GM21381 (cell line): ENCODE results near the gene SPTBN1.

Source experiments
- ATAC-seq: cut with Tn5 transposase; IDR thresholded peaks from one replicate; pipeline ENCODE4 v1.9.1; 2021; ENCODE audit warnings: mild to moderate bottlenecking, moderate library complexity; ENCODE audit not compliant: unreplicated experiment

SPTBN1 gene

GRCh38 chr2:54666634-54667265, 210.6 kb downstream of the SPTBN1 start:
- ATAC-seq, result no peak

GRCh38 chr2:54667266-54667639, 211.1 kb downstream of the SPTBN1 start:
- no peak for ATAC-seq

GRCh38 chr2:54667726-54668650, 211.9 kb downstream of the SPTBN1 start:
- no peak for ATAC-seq

DNA sequence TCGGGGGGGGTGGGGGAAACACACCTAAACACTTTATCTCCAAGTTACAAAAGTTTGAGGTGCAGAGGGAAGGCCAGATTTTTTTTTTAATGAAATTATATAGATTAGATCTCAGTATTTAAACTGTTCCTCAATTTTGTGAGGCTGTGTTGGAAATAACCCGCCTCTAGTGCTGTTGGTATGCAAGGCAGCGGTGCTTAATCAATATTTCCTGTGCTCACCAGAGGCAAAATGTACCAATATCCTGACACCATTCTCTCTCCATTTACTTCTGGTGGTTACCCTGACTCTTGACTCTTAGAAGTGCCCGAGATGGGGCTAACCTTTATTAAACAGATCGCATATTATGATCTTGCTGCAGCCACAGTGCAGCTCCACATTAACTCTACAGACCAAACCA, 212.6 kb downstream of the SPTBN1 start:
- ATAC-seq, result no peak

DNA sequence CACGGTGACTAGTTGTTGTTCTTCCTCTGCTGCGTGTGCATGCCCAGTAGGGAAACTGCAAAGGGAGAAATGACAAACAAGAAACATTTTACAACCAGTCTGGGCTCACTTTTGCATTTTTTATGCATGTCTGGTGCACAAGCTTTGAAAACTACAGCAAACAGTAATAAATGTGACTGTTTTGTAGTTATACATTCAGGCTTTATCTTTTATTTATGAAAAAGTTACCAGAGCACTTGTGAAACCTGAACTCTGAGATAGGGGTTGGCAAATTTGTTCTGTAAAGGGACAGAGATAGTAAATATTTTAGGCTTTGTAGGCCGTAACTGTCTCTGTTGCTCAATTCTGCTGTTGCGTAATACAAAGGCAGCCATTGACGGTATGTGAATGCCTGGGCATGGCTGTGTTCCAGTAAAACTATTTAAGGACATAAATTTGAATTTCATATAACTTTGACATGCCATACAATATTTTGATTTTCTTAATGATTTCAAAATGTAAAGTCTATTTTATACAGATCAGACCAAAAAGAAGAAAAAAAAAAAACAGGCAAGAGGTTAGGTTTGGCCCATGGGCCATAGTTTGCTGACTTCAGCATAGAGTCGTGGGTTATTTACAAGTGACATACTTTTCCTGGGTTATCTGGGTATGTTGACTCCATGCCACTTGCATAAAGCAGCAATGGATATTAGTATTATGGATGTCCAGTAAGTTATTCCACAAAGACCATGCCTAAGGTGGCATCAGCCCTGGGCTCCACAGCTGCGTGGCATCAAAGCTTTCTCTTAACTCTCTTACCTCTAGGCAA, 213.8 kb downstream of the SPTBN1 start:
- ATAC-seq, result no peak

GRCh38 chr2:54670485-54671009, 214.4 kb downstream of the SPTBN1 start:
- no peak for ATAC-seq

- ATAC-seq, result no peak
These were observed 214.9 kb downstream of the SPTBN1 start for GRCh38 chr2:54671010-54671409.

- no peak for ATAC-seq
These were observed 215.9 kb downstream of the SPTBN1 start for GRCh38 chr2:54671875-54672589.

DNA sequence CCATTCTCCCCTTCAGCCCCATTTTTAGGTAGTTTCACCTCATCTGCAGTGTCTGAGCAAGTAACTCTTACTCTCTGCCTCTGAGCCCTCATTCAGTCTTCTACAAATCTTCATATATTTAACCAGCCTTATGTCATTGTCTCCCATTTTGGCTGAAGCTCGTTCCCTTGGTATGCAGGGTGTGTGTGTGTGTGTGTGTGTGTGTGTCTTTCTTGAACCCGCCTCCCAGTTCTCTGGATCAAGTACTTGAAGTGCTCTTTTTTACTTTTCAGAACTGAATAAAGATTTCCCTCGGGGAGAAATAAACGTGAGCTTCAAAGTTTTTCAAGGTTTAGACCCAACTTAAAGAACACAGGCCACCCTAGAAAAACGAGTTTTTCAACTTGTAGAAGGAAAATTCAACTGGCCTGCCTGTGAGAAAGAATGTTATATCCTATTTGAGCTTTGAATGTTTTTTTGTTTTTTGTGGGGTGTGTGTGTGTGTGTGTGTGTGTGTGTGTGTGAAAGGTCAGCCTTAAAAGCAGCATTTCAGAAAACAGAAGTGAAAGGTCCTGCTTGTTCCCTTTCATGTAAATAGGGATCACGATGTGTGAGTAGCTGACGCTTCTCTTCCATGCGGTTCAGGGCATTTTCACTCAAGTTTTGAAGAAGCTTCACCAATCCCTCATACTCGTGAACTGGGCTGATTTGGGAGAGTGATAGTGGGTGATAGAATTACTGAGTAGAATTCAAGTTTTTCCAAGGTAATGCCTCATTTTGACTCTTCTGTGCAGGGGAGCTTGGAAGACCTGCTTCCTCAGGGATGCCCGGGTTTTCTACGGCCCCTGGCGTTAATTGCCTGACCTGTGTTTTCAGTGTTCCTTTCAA, 216.7 kb downstream of the SPTBN1 start:
- ATAC-seq, result peak; percentile 63

DNA sequence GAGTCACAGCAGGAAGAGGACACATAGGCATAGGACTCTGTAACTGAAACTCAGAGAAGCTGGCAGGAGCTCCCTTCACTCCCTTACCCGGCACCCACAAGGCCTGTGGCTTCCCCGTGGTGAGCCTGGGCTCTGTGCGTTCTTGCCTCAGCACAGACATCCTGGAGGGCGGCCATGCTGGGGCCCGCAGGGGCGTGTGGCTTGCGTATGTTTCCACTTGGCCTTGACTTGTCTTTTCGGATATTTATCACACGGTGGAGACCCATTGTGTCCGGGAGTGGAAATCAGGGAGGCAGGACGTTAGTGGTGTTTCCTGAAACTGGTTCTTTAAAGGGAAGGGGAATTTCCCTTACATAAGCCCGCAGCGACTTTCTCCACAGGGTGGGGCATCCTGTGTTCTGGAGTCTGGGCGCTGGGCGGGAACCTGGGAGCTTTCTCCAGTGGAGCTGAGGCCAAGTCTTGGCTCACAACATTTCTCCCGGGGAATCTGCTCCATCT, 217.4 kb downstream of the SPTBN1 start:
- peak; percentile 47 for ATAC-seq

GRCh38 chr2:54675281-54675680, 219.2 kb downstream of the SPTBN1 start:
- no peak for ATAC-seq

DNA sequence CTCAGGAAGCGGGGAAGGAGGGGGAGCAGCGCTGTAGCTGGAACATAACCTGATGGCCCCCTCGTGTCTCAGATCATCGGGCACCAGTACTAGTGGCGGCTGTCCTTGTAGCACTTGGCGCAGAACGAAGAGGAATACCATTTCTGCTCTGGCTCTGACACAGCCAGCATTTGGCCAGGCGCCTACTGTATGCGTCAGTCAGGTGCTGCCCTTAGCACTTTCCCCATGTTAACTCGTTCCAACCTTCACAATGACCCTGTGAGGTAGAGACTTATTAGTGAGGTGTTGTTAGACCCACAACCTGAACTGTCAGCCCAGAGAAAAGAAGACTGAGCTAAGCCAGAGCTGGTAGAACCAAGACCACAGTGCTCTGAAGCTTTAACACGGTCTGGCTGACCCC, 219.6 kb downstream of the SPTBN1 start:
- ATAC-seq, result no peak

DNA sequence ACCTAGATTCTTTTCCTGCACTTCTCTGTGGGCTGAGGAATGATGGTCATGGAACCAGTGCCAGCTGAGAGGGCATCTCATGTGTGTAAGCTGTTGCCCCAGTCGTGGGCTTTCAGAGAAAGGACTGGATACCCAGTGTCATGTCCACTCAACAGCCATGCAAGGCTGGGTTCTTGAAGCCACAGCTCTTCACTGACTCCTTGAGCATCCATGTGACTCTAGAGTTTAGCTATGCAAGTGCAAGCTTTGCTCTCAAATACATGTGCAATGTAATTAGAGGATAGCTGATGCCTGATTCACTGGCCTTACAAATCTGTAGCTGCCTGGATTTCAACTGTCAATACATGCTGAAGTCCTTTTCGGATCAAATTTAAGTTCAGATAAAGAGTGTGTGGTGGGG, 220.5 kb downstream of the SPTBN1 start:
- ATAC-seq, result no peak

- ATAC-seq, result no peak
These were observed 221.5 kb downstream of the SPTBN1 start for GRCh38 chr2:54677476-54678265.

- no peak for ATAC-seq
These were observed 222.6 kb downstream of the SPTBN1 start for GRCh38 chr2:54678719-54679118.

DNA sequence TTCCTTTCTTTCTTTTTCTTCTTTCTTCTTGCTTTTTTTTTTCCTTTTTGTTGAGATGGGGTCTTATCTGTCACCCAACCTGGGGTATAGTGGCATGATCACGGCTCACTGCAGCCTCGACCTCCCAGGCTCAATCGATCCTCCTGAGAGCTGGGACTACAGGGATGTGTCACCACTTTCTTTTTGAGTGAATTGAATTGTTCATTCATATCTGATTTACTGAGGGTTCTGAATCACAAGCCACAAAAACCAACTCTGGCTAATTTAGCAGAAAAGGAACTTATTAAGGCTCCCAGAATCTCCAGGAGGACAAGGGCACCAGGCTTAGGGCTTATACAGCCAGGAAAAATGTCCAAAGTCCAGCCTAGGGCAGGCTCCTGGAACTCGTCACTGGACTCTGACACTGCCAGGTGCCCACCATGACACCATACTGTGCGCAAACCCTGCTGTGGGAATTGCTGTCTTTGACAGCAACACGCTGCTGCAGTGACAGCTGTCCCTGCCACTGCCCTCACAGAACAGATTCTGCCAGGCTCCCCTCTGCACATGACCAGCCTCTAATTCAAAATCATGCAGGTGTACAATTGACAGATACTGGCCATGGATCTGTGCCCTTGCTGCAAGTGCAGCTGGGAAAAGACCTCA, 224.4 kb downstream of the SPTBN1 start:
- peak; percentile 54 for ATAC-seq

GRCh38 chr2:54681416-54681815, 225.3 kb downstream of the SPTBN1 start:
- no peak for ATAC-seq

DNA sequence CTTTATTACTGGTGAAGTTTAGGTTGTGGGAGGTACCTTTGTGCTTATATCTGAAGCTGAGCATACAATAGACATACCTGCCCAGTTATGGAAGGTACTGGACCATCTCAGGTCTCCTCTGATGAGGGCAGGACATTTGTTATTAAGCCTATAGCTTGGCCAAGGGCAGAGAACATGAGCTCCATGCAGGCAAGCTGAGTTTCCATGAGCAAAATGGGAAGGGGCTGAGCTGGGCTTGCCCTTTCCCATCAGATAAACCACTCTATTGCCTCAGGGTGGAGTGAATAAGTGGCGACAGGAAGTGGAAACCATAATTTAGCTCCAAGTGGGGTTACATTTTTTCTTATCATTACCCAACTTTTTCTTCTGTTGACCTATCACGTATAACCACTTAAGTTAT, 227.5 kb downstream of the SPTBN1 start:
- no peak for ATAC-seq
